Nephron progenitor cell (in vitro differentiated cells): Measurements from ENCODE around the gene HBQ1.
"Not testable (repeated sequence)": the region's sequence is repeated elsewhere in the genome, so short reads cannot be mapped to it uniquely, and the experiment has no call there.

Source experiments
- DNase-seq: peaks from one replicate; pipeline ENCODE4 v3.0.0; 2021
- H3K27ac Mint-ChIP-seq: 2 replicates; pipeline ENCODE4 v1.8.0; 2021; ENCODE audit warnings: mild to moderate bottlenecking, moderate library complexity, mixed read lengths
- H3K27me3 Mint-ChIP-seq: 2 replicates; pipeline ENCODE4 v1.8.0; 2021; ENCODE audit warnings: mild to moderate bottlenecking, low read depth, mixed read lengths; ENCODE audit not compliant: poor library complexity
- H3K36me3 Mint-ChIP-seq: 2 replicates; pipeline ENCODE4 v1.8.0; 2021; ENCODE audit warnings: low read depth, mixed read lengths
- H3K4me1 Mint-ChIP-seq: 2 replicates; pipeline ENCODE4 v1.8.0; 2021; ENCODE audit warnings: mixed read lengths
- H3K4me3 Mint-ChIP-seq: 2 replicates; pipeline ENCODE4 v1.8.0; 2021; ENCODE audit warnings: mild to moderate bottlenecking, moderate library complexity, mixed read lengths
- H3K9me3 Mint-ChIP-seq: 2 replicates; pipeline ENCODE4 v1.8.0; 2021; ENCODE audit warnings: mild to moderate bottlenecking, moderate library complexity, mixed read lengths
- CTCF ChIP-seq: fragments of 200-600 bp; sonication (generic); IDR thresholded peaks from 2 replicates; pipeline ENCODE4 v1.5.0; 2021; ENCODE audit warnings: antibody characterized with exemption

HBQ1 gene

GRCh38 chr16:203246-203645 lies 23.0 kb downstream of the HBQ1 start:
- no peak overlapping the region for H3K4me3 Mint-ChIP-seq
- no peak for TF ChIP-seq CTCF
- no peaks in the 10 kb centered on the region for H3K27me3 Mint-ChIP-seq
- H3K9me3 Mint-ChIP-seq = no peaks in the 10 kb centered on the region
- no peak for DNase-seq
- peaks cover 84% of the 10 kb centered on the region for H3K36me3 Mint-ChIP-seq
- H3K27ac Mint-ChIP-seq = no peak overlapping the region
- H3K4me1 Mint-ChIP-seq = no peaks in the 10 kb centered on the region

- not testable (repeated sequence) for H3K4me1 Mint-ChIP-seq, H3K27me3 Mint-ChIP-seq, H3K9me3 Mint-ChIP-seq, H3K27ac Mint-ChIP-seq, DNase-seq, H3K4me3 Mint-ChIP-seq
- peaks cover 82% of the 10 kb centered on the region for H3K36me3 Mint-ChIP-seq
Observed at GRCh38 chr16:204046-204445, 23.8 kb downstream of the HBQ1 start.

GRCh38 chr16:209359-209758 lies 29.1 kb downstream of the HBQ1 start:
- H3K27ac Mint-ChIP-seq, H3K4me3 Mint-ChIP-seq, H3K9me3 Mint-ChIP-seq, H3K4me1 Mint-ChIP-seq, DNase-seq, H3K27me3 Mint-ChIP-seq: not testable (repeated sequence)
- peaks cover 67% of the 10 kb centered on the region for H3K36me3 Mint-ChIP-seq

- not testable (repeated sequence) for H3K27me3 Mint-ChIP-seq, H3K4me3 Mint-ChIP-seq, H3K4me1 Mint-ChIP-seq, H3K9me3 Mint-ChIP-seq, DNase-seq
- Mint-ChIP-seq H3K27ac (peak overlapping the region; percentile 76), H3K36me3 (peaks cover 71% of the 10 kb centered on the region)
Observed at GRCh38 chr16:211631-212180, 31.4 kb downstream of the HBQ1 start.

- no peak for DNase-seq
- Mint-ChIP-seq H3K4me1 (peaks cover 8% of the 10 kb centered on the region), H3K27me3 (no peaks in the 10 kb centered on the region), H3K27ac (peak overlapping the region; percentile 74), H3K4me3 (no peak overlapping the region), H3K36me3 (peaks cover 75% of the 10 kb centered on the region), H3K9me3 (no peaks in the 10 kb centered on the region)
- no peak for TF ChIP-seq CTCF
Observed at GRCh38 chr16:212999-213398, 32.7 kb downstream of the HBQ1 start.

GRCh38 chr16:220021-220420 lies 39.8 kb downstream of the HBQ1 start:
- no peaks in the 10 kb centered on the region for H3K4me1 Mint-ChIP-seq
- no peaks in the 10 kb centered on the region for H3K27me3 Mint-ChIP-seq
- no peak overlapping the region for H3K27ac Mint-ChIP-seq
- peaks cover 78% of the 10 kb centered on the region for H3K36me3 Mint-ChIP-seq
- H3K4me3 Mint-ChIP-seq = no peak overlapping the region
- no peaks in the 10 kb centered on the region for H3K9me3 Mint-ChIP-seq
- TF ChIP-seq CTCF = no peak
- no peak for DNase-seq

- H3K27me3 Mint-ChIP-seq = no peaks in the 10 kb centered on the region
- H3K27ac Mint-ChIP-seq = peak overlapping the region; percentile 77
- peak overlapping the region; percentile 96 for H3K4me3 Mint-ChIP-seq
- peaks cover 37% of the 10 kb centered on the region for H3K36me3 Mint-ChIP-seq
- H3K9me3 Mint-ChIP-seq = no peaks in the 10 kb centered on the region
- TF ChIP-seq CTCF = no peak
- peaks cover 37% of the 10 kb centered on the region for H3K4me1 Mint-ChIP-seq
- DNase-seq = no peak
Observed at GRCh38 chr16:228151-228851, 48.0 kb downstream of the HBQ1 start.
